Astrocyte (in vitro differentiated cells and primary cell): Measurements from ENCODE around the gene RGS9. TPM values are rescaled to one million over a fixed set of nuclear protein-coding genes. Genes with fewer than 3 reads are reported as not detected.

Experiments
- DNase-seq: peaks from one replicate; pipeline ENCODE4 v3.0.0-alpha.2; 2010; ENCODE audit warnings: low read depth
- FAIRE-seq: peaks from 2 replicates; lab custom pipeline; 2011; peaks lifted over from hg19 to GRCh38; lab: Jason Lieb, UNC
- H2AFZ ChIP-seq: 2 replicates; pipeline ENCODE4 v1.6.0; 2012; ENCODE audit warnings: low read depth, low read length, inconsistent platforms
- H3K27ac ChIP-seq: 2 replicates; pipeline ENCODE4 v1.5.1; 2011; ENCODE audit warnings: low read depth, low read length, inconsistent platforms
- H3K27me3 ChIP-seq: 2 replicates; pipeline ENCODE4 v1.6.0; 2011; ENCODE audit warnings: low read length, inconsistent platforms; ENCODE audit not compliant: insufficient read depth
- H3K36me3 ChIP-seq: 2 replicates; pipeline ENCODE4 v1.5.1; 2011; ENCODE audit warnings: low read length, inconsistent platforms; ENCODE audit not compliant: insufficient read depth
- H3K4me1 ChIP-seq: 2 replicates; pipeline ENCODE4 v1.5.1; 2011; ENCODE audit warnings: low read length, inconsistent platforms; ENCODE audit not compliant: insufficient read depth
- H3K4me2 ChIP-seq: 2 replicates; pipeline ENCODE4 v1.6.0; 2012; ENCODE audit warnings: low read length, inconsistent platforms
- H3K4me3 ChIP-seq: 2 replicates; pipeline ENCODE4 v1.5.1; 2011; ENCODE audit warnings: low read depth, mild to moderate bottlenecking, low read length, inconsistent platforms; ENCODE audit not compliant: insufficient read depth
- H3K79me2 ChIP-seq: 2 replicates; pipeline ENCODE4 v1.6.0; 2012; ENCODE audit warnings: mild to moderate bottlenecking, low read length, inconsistent platforms; ENCODE audit not compliant: insufficient read depth
- H3K9ac ChIP-seq: 2 replicates; pipeline ENCODE4 v1.6.0; 2012; ENCODE audit warnings: mild to moderate bottlenecking, low read length, inconsistent platforms
- H3K9me3 ChIP-seq: 2 replicates; pipeline ENCODE4 v1.5.1; 2012; ENCODE audit warnings: low read depth, mild to moderate bottlenecking, low read length, inconsistent platforms; ENCODE audit not compliant: insufficient read depth
- H4K20me1 ChIP-seq: 2 replicates; pipeline ENCODE4 v1.6.0; 2012; ENCODE audit warnings: low read length, inconsistent platforms; ENCODE audit not compliant: insufficient read depth
- H3K27ac Mint-ChIP-seq: one replicate; pipeline ENCODE4 v1.8.0; 2021; ENCODE audit warnings: mild to moderate bottlenecking, mixed read lengths; ENCODE audit not compliant: unreplicated experiment
- H3K27me3 Mint-ChIP-seq: one replicate; pipeline ENCODE4 v1.8.0; 2021; ENCODE audit warnings: low read depth, mixed read lengths; ENCODE audit not compliant: unreplicated experiment
- H3K36me3 Mint-ChIP-seq: one replicate; pipeline ENCODE4 v1.8.0; 2021; ENCODE audit warnings: low read depth, mixed read lengths; ENCODE audit not compliant: unreplicated experiment
- H3K4me1 Mint-ChIP-seq: one replicate; pipeline ENCODE4 v1.8.0; 2021; ENCODE audit warnings: low read depth, mixed read lengths; ENCODE audit not compliant: unreplicated experiment
- H3K4me3 Mint-ChIP-seq: one replicate; pipeline ENCODE4 v1.8.0; 2021; ENCODE audit warnings: mild to moderate bottlenecking, moderate library complexity, mixed read lengths; ENCODE audit not compliant: unreplicated experiment
- H3K9me3 Mint-ChIP-seq: one replicate; pipeline ENCODE4 v1.8.0; 2021; ENCODE audit warnings: mild to moderate bottlenecking, mixed read lengths; ENCODE audit not compliant: unreplicated experiment
- CTCF ChIP-seq: IDR thresholded peaks from 2 replicates; pipeline ENCODE4 v1.5.1; 2011; ENCODE audit warnings: low read depth, mild to moderate bottlenecking, inconsistent platforms, low read length, moderate library complexity; ENCODE audit not compliant: insufficient read depth
- EZH2 ChIP-seq: IDR thresholded peaks from 2 replicates; pipeline ENCODE4 v1.6.1; 2012; ENCODE audit warnings: mild to moderate bottlenecking, low read length, inconsistent platforms; ENCODE audit not compliant: insufficient read depth
- total RNA-seq: library from RNA; stranded (reverse); gene quantifications from 2 replicates; pipeline ENCODE4 v1.2.1, GENCODE V29; 2021

RGS9 gene
- total RNA-seq, 1 donor from 2014 or later, result 9.4 TPM

DNA sequence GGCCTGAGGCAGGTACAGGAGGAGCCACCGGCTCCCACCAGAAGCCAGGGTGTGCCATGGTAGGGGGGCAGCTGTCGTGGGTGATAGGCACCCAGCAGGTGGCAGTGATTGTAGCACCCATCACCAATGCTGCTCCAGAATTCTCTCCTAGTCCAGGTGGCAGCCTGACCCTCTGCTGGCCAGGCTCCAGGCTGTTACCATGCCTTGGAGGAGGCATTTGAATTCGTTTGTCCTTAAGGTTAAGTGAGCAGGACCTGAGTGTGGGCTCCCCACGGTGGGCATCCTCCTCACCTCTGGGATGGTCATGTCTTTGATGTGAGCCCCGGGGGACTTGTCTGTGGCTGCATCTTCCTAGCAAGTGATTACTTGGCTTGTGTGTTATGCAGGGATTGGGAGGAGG, 59.4 kb downstream of the RGS9 start:
- Mint-ChIP-seq H3K9me3 (no peaks in the 10 kb centered on the region), H3K27ac (no peak overlapping the region), H3K4me1 (peaks cover 29% of the 10 kb centered on the region), H3K4me3 (no peak overlapping the region), H3K36me3 (no peaks in the 10 kb centered on the region), H3K27me3 (no peaks in the 10 kb centered on the region)
- DNase-seq (no peak), FAIRE-seq (no peak)
- Histone ChIP-seq H4K20me1 (no peaks in the 10 kb centered on the region), H3K9ac (no peak overlapping the region), H2AFZ (no peak overlapping the region), H3K79me2 (no peaks in the 10 kb centered on the region), H3K9me3 (no peaks in the 10 kb centered on the region), H3K4me2 (no peak overlapping the region), H3K27ac (no peak overlapping the region), H3K4me1 (peaks cover 11% of the 10 kb centered on the region), H3K27me3 (peaks cover 2% of the 10 kb centered on the region), H3K36me3 (no peaks in the 10 kb centered on the region), H3K4me3 (no peak overlapping the region)
- TF ChIP-seq EZH2 (no peak), CTCF (no peak)

DNA sequence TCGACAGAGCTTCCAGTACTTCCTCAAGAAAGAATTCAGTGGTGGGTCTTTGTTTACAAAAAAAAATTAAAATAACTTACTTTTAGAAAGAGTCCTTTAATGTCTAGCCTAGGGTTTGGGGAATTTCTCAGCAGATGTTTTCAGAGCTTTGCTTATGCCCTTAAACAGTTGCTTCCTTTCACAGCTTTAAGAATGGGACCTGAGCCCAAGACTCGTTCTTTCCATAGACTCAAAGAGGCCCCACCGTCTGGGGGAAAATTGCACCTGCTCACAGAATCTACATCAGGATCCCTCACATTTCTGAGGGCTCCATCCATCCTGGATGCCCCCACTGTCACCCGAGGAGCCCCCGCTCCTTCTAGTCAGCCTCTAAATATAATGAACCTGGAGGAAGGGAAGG, 60.0 kb downstream of the RGS9 start:
- Histone ChIP-seq H3K4me2 (no peak overlapping the region), H3K4me1 (peaks cover 7% of the 10 kb centered on the region), H3K27me3 (peaks cover 2% of the 10 kb centered on the region), H4K20me1 (no peaks in the 10 kb centered on the region), H3K9ac (no peak overlapping the region), H3K36me3 (no peaks in the 10 kb centered on the region), H3K27ac (no peak overlapping the region), H3K4me3 (no peak overlapping the region), H3K79me2 (no peaks in the 10 kb centered on the region), H3K9me3 (no peaks in the 10 kb centered on the region), H2AFZ (no peak overlapping the region)
- peaks cover 2% of the 10 kb centered on the region for H3K9me3 Mint-ChIP-seq
- FAIRE-seq, result no peak
- no peak overlapping the region for H3K27ac Mint-ChIP-seq
- H3K4me1 Mint-ChIP-seq, result peaks cover 26% of the 10 kb centered on the region
- H3K27me3 Mint-ChIP-seq, result no peaks in the 10 kb centered on the region
- no peak for TF ChIP-seq EZH2
- no peak for TF ChIP-seq CTCF
- no peaks in the 10 kb centered on the region for H3K36me3 Mint-ChIP-seq
- DNase-seq, result no peak
- H3K4me3 Mint-ChIP-seq, result no peak overlapping the region

GRCh38 chr17:65198653-65199382, 61.6 kb downstream of the RGS9 start:
- Histone ChIP-seq H3K4me1 (peaks cover 6% of the 10 kb centered on the region), H3K79me2 (no peaks in the 10 kb centered on the region), H3K9ac (no peak overlapping the region), H3K27ac (no peak overlapping the region), H2AFZ (no peak overlapping the region), H3K36me3 (no peaks in the 10 kb centered on the region), H3K9me3 (no peaks in the 10 kb centered on the region), H3K4me2 (no peak overlapping the region), H4K20me1 (no peaks in the 10 kb centered on the region), H3K27me3 (peaks cover 2% of the 10 kb centered on the region), H3K4me3 (no peak overlapping the region)
- peak; percentile 75 for TF ChIP-seq CTCF
- TF ChIP-seq EZH2, result no peak
- Mint-ChIP-seq H3K27me3 (no peaks in the 10 kb centered on the region), H3K36me3 (peaks cover 2% of the 10 kb centered on the region), H3K27ac (peak overlapping the region; percentile 21), H3K9me3 (peaks cover 2% of the 10 kb centered on the region), H3K4me1 (peaks cover 12% of the 10 kb centered on the region), H3K4me3 (no peak overlapping the region)
- peak; percentile 40 for DNase-seq
- peak; percentile 82 for FAIRE-seq
